Kidney (tissue), 22 donors: ENCODE results near the gene CACNA1F. TPM values are rescaled to one million over a fixed set of nuclear protein-coding genes. Genes with fewer than 3 reads are reported as not detected.

Source experiments
- DNase-seq, 5 donors: peaks; one replicate each; pipeline ENCODE4 v3.0.0-alpha.2; 2013 to 2020
- FAIRE-seq: peaks from 2 replicates; lab custom pipeline; 2012; peaks lifted over from hg19 to GRCh38; lab: Jason Lieb, UNC
- H3K27ac ChIP-seq, 2 donors: one replicate each; pipeline ENCODE4 v1.7.0; 2013; ENCODE audit warnings: low read depth in 2 of 2, low read length in 2 of 2, inconsistent platforms in 1 of 2
- H3K27me3 ChIP-seq: one replicate; pipeline ENCODE4 v1.7.1; 2013; ENCODE audit warnings: low read length, inconsistent platforms; ENCODE audit not compliant: control insufficient read depth, insufficient read depth
- H3K36me3 ChIP-seq, 3 donors: one replicate each; pipeline versions ENCODE4 v1.7.0 to v1.7.1; 2013; ENCODE audit warnings: low read length in 3 of 3, control low read depth in 1 of 3, inconsistent platforms in 1 of 3; ENCODE audit not compliant: insufficient read depth in 3 of 3, control insufficient read depth in 2 of 3
- H3K4me1 ChIP-seq, 3 donors: one replicate each; pipeline versions ENCODE4 v1.7.0 to v1.7.1; 2013; ENCODE audit warnings: low read length in 3 of 3, inconsistent platforms in 1 of 3, low read depth in 1 of 3; ENCODE audit not compliant: control insufficient read depth in 2 of 3, insufficient read depth in 2 of 3
- H3K4me3 ChIP-seq, 3 donors: one replicate each; pipeline versions ENCODE4 v1.7.0 to v1.8.1; 2013; ENCODE audit warnings: low read length in 3 of 3, control low read depth in 1 of 3, inconsistent platforms in 1 of 3
- H3K9ac ChIP-seq, 3 donors: one replicate each; pipeline versions ENCODE4 v1.7.0 to v1.7.1; 2013; ENCODE audit warnings: low read length in 3 of 3, control low read depth in 1 of 3, inconsistent platforms in 1 of 3
- H3K9me3 ChIP-seq, 3 donors: one replicate each; pipeline versions ENCODE4 v1.7.0 to v1.7.1; 2013; ENCODE audit warnings: low read length in 3 of 3, control low read depth in 1 of 3, inconsistent platforms in 1 of 3; ENCODE audit not compliant: control insufficient read depth in 2 of 3, insufficient read depth in 1 of 3
- CTCF ChIP-seq: IDR thresholded peaks from 3 replicates; pipeline ENCODE4 v1.5.1; 2012; ENCODE audit warnings: mild to moderate bottlenecking, moderate library complexity, borderline replicate concordance; ENCODE audit not compliant: insufficient read depth; ENCODE audit errors: extremely low read depth
- intact Hi-C: fragments of 100-400 bp; cut with DNase I; formaldehyde crosslinking; loops from one replicate; pipeline ENCODE4 v1.11.1; 2022
- long read RNA-seq, 10 donors: library from polyadenylated mRNA in 1 of 10; unstranded in 1 of 10; transcript quantifications; one replicate each; pipeline ENCODE4 v2.0.0 and lab custom pipeline, GENCODE V29; 2021 to 2026
- polyA plus RNA-seq: library from polyadenylated mRNA; stranded (reverse); fragments of 350-450 nt; fragmentation: Illumina TruSeq; extraction: RNeasy Lipid Tissue Mini Kit (QIAGEN cat#74804); gene quantifications from one replicate; pipeline ENCODE4 v1.2.3, GENCODE V29; 2014; ENCODE audit warnings: low read depth, low replicate concordance; ENCODE audit not compliant: insufficient read depth
- total RNA-seq: library from RNA; stranded (reverse); fragmentation: NEBNext Ultra II Directional; extraction: Animal tissue kit (Norgen Biotek cat#: 25700); gene quantifications from one replicate; pipeline ENCODE4 v1.2.1, GENCODE V29; 2021
- donor health status: control.
- donor health status: control.
- donor health status: control.
- donor health status: control.
- donor health status: control.
- donor health status: DM: yes; HTN: yes; CAD: no.
- donor health status: Normal renal cell carcinoma (clear cell type).

CACNA1F gene
- total RNA-seq (0.25 TPM), polyA plus RNA-seq (0.15 TPM)
- long read RNA-seq, donor 1: 0 reads
- long read RNA-seq, donor 2: 0 reads
- long read RNA-seq, donor 3: 0 reads
- long read RNA-seq, donor 4: 0 reads
- long read RNA-seq, donor 5: 0 reads
- long read RNA-seq, donor 6: 0 reads
- long read RNA-seq, donor 7: 0 reads
- long read RNA-seq, donor 8, partial matches to known transcripts: 5 of 5 reads
- long read RNA-seq, donor 8, other reads (novel, unspliced or antisense): 0 of 5 reads
- long read RNA-seq, donor 9: 0 reads
- long read RNA-seq, donor 10: 0 reads

DNA sequence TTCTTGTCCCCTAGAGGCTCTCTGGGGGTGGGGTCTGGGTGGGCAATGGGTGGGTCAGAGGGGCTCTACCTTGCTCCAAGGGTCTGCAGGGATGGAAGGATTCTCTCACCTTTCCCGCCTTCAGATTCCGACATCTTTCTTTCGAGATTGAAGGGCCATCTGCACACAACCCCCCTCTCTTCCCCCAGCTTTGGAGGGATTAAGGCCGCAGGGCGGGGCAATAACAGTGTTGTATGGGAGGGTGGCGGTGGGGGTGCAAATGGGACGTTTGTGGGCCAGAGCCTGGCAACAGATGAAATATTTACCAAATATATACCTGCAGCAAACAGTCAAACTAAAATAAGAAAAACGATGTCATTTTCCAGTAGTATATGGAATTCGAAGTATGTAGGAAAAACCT lies at the start of gene CACNA1F:
TSS of gene CACNA1F (minus strand) at position 165 of the 400 bp plus-strand sequence. CDS start at position 134, 31 bp downstream.
- peak in 1 of 5 donors; percentile 23 for DNase-seq
- H3K9me3 ChIP-seq: no peaks in the 10 kb centered on the region
- H3K27ac ChIP-seq: no peak within 1 kb of the TSS
- no peaks in the 10 kb centered on the region for H3K27me3 ChIP-seq
- H3K4me3 ChIP-seq: no peak within 1 kb of the TSS
- no peak within 1 kb of the TSS for H3K9ac ChIP-seq
- no peaks in the 10 kb centered on the region for H3K36me3 ChIP-seq
- intact Hi-C loops: no loop called here
- FAIRE-seq: no peak
- H3K4me1 ChIP-seq: peaks cover 0 to 2% (median 0%) of the 10 kb centered on the region in 3 donors
- no peak for TF ChIP-seq CTCF

DNA sequence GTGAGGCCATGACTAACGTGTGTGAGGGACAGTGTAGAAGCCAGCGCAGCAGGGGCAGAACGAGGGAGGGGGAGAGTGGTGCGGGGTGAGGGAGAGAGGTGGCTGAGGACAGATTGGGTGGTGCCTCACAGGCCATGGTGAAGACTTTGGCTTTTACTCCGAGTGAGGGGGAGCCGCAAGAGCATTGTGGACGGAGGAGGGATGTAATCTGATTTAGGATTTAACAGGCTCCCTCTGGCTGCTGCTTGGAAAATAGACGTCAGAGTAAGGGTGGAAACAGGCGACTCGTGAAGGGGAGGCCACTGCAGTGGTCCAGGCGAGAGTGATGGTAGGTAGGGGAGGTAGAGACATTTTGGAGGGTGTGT lies 49.5 kb upstream of the CACNA1F start:
- Histone ChIP-seq H3K27me3 (no peaks in the 10 kb centered on the region), H3K9ac (no peak overlapping the region), H3K27ac (no peak overlapping the region), H3K4me3 (no peak overlapping the region), H3K9me3 (no peaks in the 10 kb centered on the region), H3K36me3 (no peaks in the 10 kb centered on the region), H3K4me1 (no peaks in the 10 kb centered on the region)
- FAIRE-seq: no peak
- TF ChIP-seq CTCF: no peak
- intact Hi-C loops: no loop called here
- DNase-seq: peak in 2 of 5 donors; percentile 42 to 63

DNA sequence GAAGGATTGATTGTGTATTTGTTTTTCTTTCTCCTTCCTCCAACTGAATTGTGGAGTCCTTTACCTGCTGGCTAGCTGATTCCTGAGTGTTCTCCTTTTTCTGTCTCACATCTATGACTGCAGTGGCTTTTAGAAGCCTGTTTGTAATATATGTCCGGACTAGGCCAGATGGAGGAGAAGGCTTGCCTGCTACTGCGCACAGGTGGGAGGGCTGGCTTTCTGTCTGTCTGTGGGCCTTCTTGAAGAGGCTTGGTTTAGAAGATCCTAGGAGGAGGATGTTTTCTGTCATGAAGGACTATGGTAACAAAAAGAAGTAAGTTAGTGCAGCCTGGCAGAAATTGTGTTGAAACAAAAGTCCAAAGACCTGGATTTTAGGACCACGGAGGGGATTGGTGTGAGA lies 44.9 kb upstream of the CACNA1F start:
- Histone ChIP-seq H3K4me1 (peaks cover 0 to 7% (median 5%) of the 10 kb centered on the region in 3 donors), H3K27me3 (no peaks in the 10 kb centered on the region), H3K27ac (no peak overlapping the region), H3K9ac (no peak overlapping the region), H3K9me3 (no peaks in the 10 kb centered on the region), H3K36me3 (no peaks in the 10 kb centered on the region), H3K4me3 (no peak overlapping the region)
- TF ChIP-seq CTCF: no peak
- no peak for FAIRE-seq
- intact Hi-C loops: no loop called here
- DNase-seq: no peak

DNA sequence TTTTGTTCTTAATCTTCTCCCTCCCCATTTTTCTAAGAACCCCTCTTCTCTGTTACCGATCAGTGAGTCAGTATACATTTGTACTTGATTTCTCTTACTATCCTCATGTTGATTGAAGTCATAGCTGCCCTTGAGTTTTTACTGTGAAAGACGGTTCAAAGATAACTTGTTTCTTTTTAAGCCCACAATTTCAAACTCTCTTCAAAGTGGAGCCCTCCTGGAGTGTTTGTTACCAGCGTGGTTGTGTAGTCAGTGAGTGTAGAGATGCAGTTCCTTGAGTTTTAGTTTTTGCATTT lies 44.3 kb upstream of the CACNA1F start:
- H3K4me3 ChIP-seq: no peak overlapping the region
- FAIRE-seq (no peak), DNase-seq (no peak)
- no peaks in the 10 kb centered on the region for H3K27me3 ChIP-seq
- H3K9me3 ChIP-seq: no peaks in the 10 kb centered on the region
- no peak overlapping the region for H3K27ac ChIP-seq
- TF ChIP-seq CTCF: no peak
- intact Hi-C loops: no loop called here
- no peaks in the 10 kb centered on the region for H3K36me3 ChIP-seq
- peaks cover 0 to 8% (median 7%) of the 10 kb centered on the region in 3 donors for H3K4me1 ChIP-seq
- H3K9ac ChIP-seq: no peak overlapping the region
